Psoas muscle (tissue), 8 donors: ENCODE results near the gene ITPK1. TPM values are rescaled to one million over a fixed set of nuclear protein-coding genes. Genes with fewer than 3 reads are reported as not detected.
A peak's percentile ranks its signal among the peaks of the same experiment; 100 is the strongest.
"Not testable (repeated sequence)": the region's sequence is repeated elsewhere in the genome, so short reads cannot be mapped to it uniquely, and the experiment has no call there.

Source experiments
- ATAC-seq, 4 donors: fragments of 200-7000 bp; cut with Tn5 transposase; one replicate each; pipeline ENCODE4 v1.9.1; 2020; ENCODE audit warnings: moderate library complexity in 3 of 4, mild to moderate bottlenecking in 2 of 4
- DNase-seq, 2 donors: peaks; one replicate each; pipeline ENCODE4 v3.0.0-alpha.2; 2020
- H3K27ac ChIP-seq: fragments of 200-600 bp; one replicate; pipeline ENCODE4 v1.8.0; 2022
- H3K27me3 ChIP-seq, 3 donors: fragments of 200-600 bp in 1 of 3; one replicate each; pipeline versions ENCODE4 v1.6.1 to v1.8.0; 2013 to 2022; ENCODE audit warnings: low read length in 2 of 3, mild to moderate bottlenecking in 2 of 3, moderate library complexity in 1 of 3; ENCODE audit not compliant: insufficient read depth in 3 of 3
- H3K36me3 ChIP-seq, 2 donors: fragments of 200-600 bp in 1 of 2; one replicate each; pipeline versions ENCODE4 v1.6.1 to v1.8.0; 2013 to 2022; ENCODE audit warnings: low read depth in 1 of 2, mild to moderate bottlenecking in 1 of 2, moderate library complexity in 1 of 2; ENCODE audit not compliant: insufficient read depth in 1 of 2
- H3K4me1 ChIP-seq: fragments of 200-600 bp; one replicate; pipeline ENCODE4 v1.8.0; 2022
- H3K4me3 ChIP-seq: fragments of 200-600 bp; one replicate; pipeline ENCODE4 v1.8.0; 2022; ENCODE audit warnings: mild to moderate bottlenecking
- H3K9me3 ChIP-seq: fragments of 200-600 bp; one replicate; pipeline ENCODE4 v1.8.0; 2022
- WGBS, 3 donors: extraction: QIAGEN DNeasy Blood & Tissue Kit; methylation state at CpG; one replicate each; pipeline versions ENCODE4 v1.1.6 to v1.1.7; 2013; 5-methylcytosine and 5-hydroxymethylcytosine counted together
- intact Hi-C, 2 donors: fragments of 100-400 bp; cut with DNase I; formaldehyde crosslinking; loops; one replicate each; pipeline versions ENCODE4 v1.11.0 to v1.14.2; 2022
- polyA plus RNA-seq, 3 donors: library from polyadenylated mRNA; stranded (reverse); fragments of 200-250 nt; gene quantifications; one replicate each; pipeline ENCODE4 v1.2.3, GENCODE V29; 2013
- total RNA-seq, 4 donors: library from RNA; stranded (reverse); fragmentation: NEBNext Ultra II Directional in 2 of 4; extraction: Animal tissue kit (Norgen Biotek cat#: 25700) in 2 of 4; gene quantifications; one replicate each; pipeline versions ENCODE4 v1.2.1 to v1.2.4, GENCODE V29; 2021 to 2023
- TF ChIP-seq, protein P1 (sequence below): fragments of 200-600 bp; IDR thresholded peaks from one replicate; pipeline ENCODE4 v1.8.0; 2022; ENCODE audit warnings: antibody characterized with exemption
- donor health status: healthy with polysubstance abuse.
- donor health status: DM: no; HTN: no; CAD: no; lungs with moderate emphysema.
- donor health status: Bipolar disorder and iron deficiency.
- donor health status: healthy.
- donor health status: DM: yes; HTN: yes; CAD: no.
- donor health status: DM: no; HTN: no; CAD: no.
- donor health status: DM: no; HTN: no; CAD: no.
- donor health status: DM: yes; HTN: yes; CAD: no.

Gene ITPK1
- total and polyA plus RNA-seq, 7 donors: 30.0 to 61.1 (median 42.7) TPM

- TF ChIP-seq, protein P1, sequence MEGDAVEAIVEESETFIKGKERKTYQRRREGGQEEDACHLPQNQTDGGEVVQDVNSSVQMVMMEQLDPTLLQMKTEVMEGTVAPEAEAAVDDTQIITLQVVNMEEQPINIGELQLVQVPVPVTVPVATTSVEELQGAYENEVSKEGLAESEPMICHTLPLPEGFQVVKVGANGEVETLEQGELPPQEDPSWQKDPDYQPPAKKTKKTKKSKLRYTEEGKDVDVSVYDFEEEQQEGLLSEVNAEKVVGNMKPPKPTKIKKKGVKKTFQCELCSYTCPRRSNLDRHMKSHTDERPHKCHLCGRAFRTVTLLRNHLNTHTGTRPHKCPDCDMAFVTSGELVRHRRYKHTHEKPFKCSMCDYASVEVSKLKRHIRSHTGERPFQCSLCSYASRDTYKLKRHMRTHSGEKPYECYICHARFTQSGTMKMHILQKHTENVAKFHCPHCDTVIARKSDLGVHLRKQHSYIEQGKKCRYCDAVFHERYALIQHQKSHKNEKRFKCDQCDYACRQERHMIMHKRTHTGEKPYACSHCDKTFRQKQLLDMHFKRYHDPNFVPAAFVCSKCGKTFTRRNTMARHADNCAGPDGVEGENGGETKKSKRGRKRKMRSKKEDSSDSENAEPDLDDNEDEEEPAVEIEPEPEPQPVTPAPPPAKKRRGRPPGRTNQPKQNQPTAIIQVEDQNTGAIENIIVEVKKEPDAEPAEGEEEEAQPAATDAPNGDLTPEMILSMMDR: no peak
- ATAC-seq (no peak), DNase-seq (no peak)
- Histone ChIP-seq H3K9me3 (no peaks in the 10 kb centered on the region), H3K27ac (no peak overlapping the region), H3K27me3 (no peaks in the 10 kb centered on the region), H3K4me1 (no peaks in the 10 kb centered on the region), H3K4me3 (no peak overlapping the region), H3K36me3 (no peaks in the 10 kb centered on the region)
- intact Hi-C loops: no loop called here
- WGBS, 3 donors: 89 to 94% (median 93%) methylated on average over 6 of the region's 6 CpGs
Measured at GRCh38 chr14:93106541-93107156, 9.1 kb downstream of the ITPK1 start.

DNA sequence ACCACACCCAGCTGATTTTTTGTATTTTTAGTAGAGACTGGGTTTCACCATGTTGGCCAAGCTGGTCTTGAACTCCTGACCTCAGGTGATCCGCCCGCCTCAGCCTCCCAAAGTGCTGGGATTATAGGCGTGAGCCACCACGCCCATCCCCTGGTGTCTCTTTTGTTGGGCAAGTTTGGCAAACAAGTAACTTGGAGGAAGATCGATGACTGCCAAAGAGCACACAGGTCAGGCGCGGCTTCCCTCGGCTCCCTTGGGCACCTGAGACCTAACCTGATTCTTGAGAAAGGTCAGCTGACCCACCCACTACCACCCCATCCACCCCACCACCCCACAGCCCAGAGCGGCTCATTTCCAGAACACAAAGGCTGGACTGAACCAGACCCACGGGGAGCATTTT is 9.9 kb downstream of the ITPK1 start:
- H3K9me3 ChIP-seq, H3K4me1 ChIP-seq, ATAC-seq, H3K4me3 ChIP-seq, H3K27me3 ChIP-seq, DNase-seq, intact Hi-C loops, H3K36me3 ChIP-seq, H3K27ac ChIP-seq: not testable (repeated sequence)
- WGBS, 3 donors: 89 to 92% (median 91%) methylated on average over 10 of the region's 10 CpGs

GRCh38 chr14:93105362-93105761 is 10.4 kb downstream of the ITPK1 start:
- no peak overlapping the region for H3K27ac ChIP-seq

GRCh38 chr14:93104961-93105360 is 10.8 kb downstream of the ITPK1 start:
- TF ChIP-seq, protein P1: no peak
- whole genome bisulfite sequencing, 3 donors: 82 to 90% (median 85%) methylated on average over 6 of the region's 6 CpGs
- Histone ChIP-seq H3K4me1 (no peaks in the 10 kb centered on the region), H3K27me3 (no peaks in the 10 kb centered on the region), H3K4me3 (no peak overlapping the region), H3K36me3 (no peaks in the 10 kb centered on the region), H3K27ac (no peak overlapping the region), H3K9me3 (no peaks in the 10 kb centered on the region)
- DNase-seq: no peak
- no peak for ATAC-seq
- intact Hi-C loops: no loop called here

More at GRCh38 chr14:93105362-93105761, 10.4 kb downstream of the ITPK1 start:
- DNase-seq: peak; percentile 48 to 70
- intact Hi-C loops: no loop called here
- WGBS, 3 donors: 77 to 88% (median 80%) methylated on average over 7 of the region's 7 CpGs
- TF ChIP-seq, protein P1: no peak
- H3K4me1 ChIP-seq: no peaks in the 10 kb centered on the region
- no peaks in the 10 kb centered on the region for H3K36me3 ChIP-seq
- H3K4me3 ChIP-seq: no peak overlapping the region
- H3K27me3 ChIP-seq: no peaks in the 10 kb centered on the region
- no peaks in the 10 kb centered on the region for H3K9me3 ChIP-seq
- peak in 1 of 4 donors; percentile 35 for ATAC-seq

GRCh38 chr14:93103392-93104080 is 12.2 kb downstream of the ITPK1 start:
- DNase-seq (peak in 1 of 2 donors; percentile 61), ATAC-seq (no peak)
- Histone ChIP-seq H3K4me3 (no peak overlapping the region), H3K27me3 (no peaks in the 10 kb centered on the region), H3K4me1 (no peaks in the 10 kb centered on the region), H3K9me3 (no peaks in the 10 kb centered on the region), H3K36me3 (no peaks in the 10 kb centered on the region), H3K27ac (no peak overlapping the region)
- 86 to 91% (median 88%) methylated on average over 9 of the region's 9 CpGs for whole genome bisulfite sequencing, 3 donors
- TF ChIP-seq, protein P1: no peak
- intact Hi-C loops: no loop called here
